Mononuclear cell (primary cell): Measurements from ENCODE around the gene CACNA1C. TPM values are rescaled to one million over a fixed set of nuclear protein-coding genes. Genes with fewer than 3 reads are reported as not detected.

Experiments used
- H3K27me3 ChIP-seq: 2 replicates; pipeline ENCODE4 v1.6.0; 2011; ENCODE audit warnings: low read length, control low read depth; ENCODE audit not compliant: insufficient read depth
- H3K4me1 ChIP-seq: 2 replicates; pipeline ENCODE4 v1.5.1; 2011; ENCODE audit warnings: mild to moderate bottlenecking, low read length, control low read depth; ENCODE audit not compliant: insufficient read depth
- H3K4me3 ChIP-seq: 2 replicates; pipeline ENCODE4 v1.5.1; 2011; ENCODE audit warnings: mild to moderate bottlenecking, low read length, moderate library complexity
- H3K9me3 ChIP-seq: 2 replicates; pipeline ENCODE4 v1.5.1; 2011; ENCODE audit warnings: low read depth, mild to moderate bottlenecking, control low read depth, low read length
- total RNA-seq: library from RNA; depleted of rRNA; stranded (reverse); fragments of >200 nt; gene quantifications from one replicate; pipeline ENCODE4 v1.2.3, GENCODE V29; 2012

The CACNA1C gene
- total RNA-seq, 1 donor, result 0.10 TPM

GRCh38 chr12:2337031-2338010, 284.5 kb downstream of the CACNA1C start:
- H3K4me1 ChIP-seq, result peaks cover 71% of the 10 kb centered on the region
- H3K27me3 ChIP-seq, result no peaks in the 10 kb centered on the region
- no peaks in the 10 kb centered on the region for H3K9me3 ChIP-seq
- no peak overlapping the region for H3K4me3 ChIP-seq

GRCh38 chr12:2338381-2338780, 285.6 kb downstream of the CACNA1C start:
- Histone ChIP-seq H3K27me3 (no peaks in the 10 kb centered on the region), H3K4me1 (peaks cover 81% of the 10 kb centered on the region), H3K4me3 (no peak overlapping the region), H3K9me3 (no peaks in the 10 kb centered on the region)

- no peaks in the 10 kb centered on the region for H3K9me3 ChIP-seq
- H3K27me3 ChIP-seq, result no peaks in the 10 kb centered on the region
- no peak overlapping the region for H3K4me3 ChIP-seq
- peaks cover 85% of the 10 kb centered on the region for H3K4me1 ChIP-seq
Measured at GRCh38 chr12:2338991-2339431, 286.2 kb downstream of the CACNA1C start.

- Histone ChIP-seq H3K4me1 (peaks cover 83% of the 10 kb centered on the region), H3K27me3 (no peaks in the 10 kb centered on the region), H3K9me3 (no peaks in the 10 kb centered on the region), H3K4me3 (no peak overlapping the region)
Measured at GRCh38 chr12:2341051-2341751, 288.4 kb downstream of the CACNA1C start.

GRCh38 chr12:2341871-2342270, 289.1 kb downstream of the CACNA1C start:
- H3K4me1 ChIP-seq, result peaks cover 76% of the 10 kb centered on the region

GRCh38 chr12:2343681-2344080, 290.9 kb downstream of the CACNA1C start:
- Histone ChIP-seq H3K4me3 (no peak overlapping the region), H3K9me3 (no peaks in the 10 kb centered on the region), H3K27me3 (no peaks in the 10 kb centered on the region), H3K4me1 (peaks cover 58% of the 10 kb centered on the region)

More at GRCh38 chr12:2341871-2342270, 289.1 kb downstream of the CACNA1C start:
- no peak overlapping the region for H3K4me3 ChIP-seq
- no peaks in the 10 kb centered on the region for H3K9me3 ChIP-seq
- H3K27me3 ChIP-seq, result no peaks in the 10 kb centered on the region

- H3K9me3 ChIP-seq, result no peaks in the 10 kb centered on the region
- H3K4me3 ChIP-seq, result no peak overlapping the region
- H3K4me1 ChIP-seq, result peaks cover 52% of the 10 kb centered on the region
- H3K27me3 ChIP-seq, result no peaks in the 10 kb centered on the region
Measured at GRCh38 chr12:2344476-2344875, 291.7 kb downstream of the CACNA1C start.

GRCh38 chr12:2344885-2345284, 292.1 kb downstream of the CACNA1C start:
- peaks cover 52% of the 10 kb centered on the region for H3K4me1 ChIP-seq
- H3K9me3 ChIP-seq, result no peaks in the 10 kb centered on the region
- H3K4me3 ChIP-seq, result no peak overlapping the region
- H3K27me3 ChIP-seq, result no peaks in the 10 kb centered on the region

- Histone ChIP-seq H3K4me3 (no peak overlapping the region), H3K9me3 (no peaks in the 10 kb centered on the region), H3K27me3 (no peaks in the 10 kb centered on the region), H3K4me1 (peaks cover 50% of the 10 kb centered on the region)
Measured at GRCh38 chr12:2345902-2346301, 293.1 kb downstream of the CACNA1C start.

- no peak overlapping the region for H3K4me3 ChIP-seq
- no peaks in the 10 kb centered on the region for H3K9me3 ChIP-seq
- peaks cover 45% of the 10 kb centered on the region for H3K4me1 ChIP-seq
- H3K27me3 ChIP-seq, result no peaks in the 10 kb centered on the region
Measured at GRCh38 chr12:2346416-2346815, 293.6 kb downstream of the CACNA1C start.

GRCh38 chr12:2347137-2347843, 294.5 kb downstream of the CACNA1C start:
- H3K4me3 ChIP-seq, result no peak overlapping the region

GRCh38 chr12:2347844-2348481, 295.2 kb downstream of the CACNA1C start:
- Histone ChIP-seq H3K9me3 (no peaks in the 10 kb centered on the region), H3K4me1 (peaks cover 30% of the 10 kb centered on the region), H3K4me3 (no peak overlapping the region), H3K27me3 (no peaks in the 10 kb centered on the region)

More at GRCh38 chr12:2347137-2347843, 294.5 kb downstream of the CACNA1C start:
- Histone ChIP-seq H3K27me3 (no peaks in the 10 kb centered on the region), H3K4me1 (peaks cover 37% of the 10 kb centered on the region), H3K9me3 (no peaks in the 10 kb centered on the region)

GRCh38 chr12:2348482-2348852, 295.7 kb downstream of the CACNA1C start:
- H3K27me3 ChIP-seq, result no peaks in the 10 kb centered on the region
- H3K9me3 ChIP-seq, result no peaks in the 10 kb centered on the region
- peaks cover 25% of the 10 kb centered on the region for H3K4me1 ChIP-seq
- no peak overlapping the region for H3K4me3 ChIP-seq

- no peaks in the 10 kb centered on the region for H3K4me1 ChIP-seq
- H3K4me3 ChIP-seq, result no peak overlapping the region
- H3K27me3 ChIP-seq, result no peaks in the 10 kb centered on the region
- no peaks in the 10 kb centered on the region for H3K9me3 ChIP-seq
Measured at GRCh38 chr12:2351161-2351560, 298.4 kb downstream of the CACNA1C start.
